K562 (cell line): ENCODE results near the gene CCL15. TPM values are rescaled to one million over a fixed set of nuclear protein-coding genes. Genes with fewer than 3 reads are reported as not detected.

Source experiments
- ATAC-seq: fragments of 200-7000 bp; cut with Tn5 transposase; 3 replicates; pipeline ENCODE4 v1.9.1; 2020; ENCODE audit warnings: moderate library complexity
- BruUV-seq: library from RNA; stranded (reverse); fragments of 400-500 nt; replicated peaks from 2 replicates; lab custom pipeline; 2021; lab: Mats Ljungman, UMichigan
- CTCF ChIA-PET: fragments of 300-600 bp; formaldehyde crosslinking; extraction: SDS; loops from one replicate; lab custom pipeline; 2021; ENCODE audit warnings: low intra/inter-chr PET ratio; lab: Yijun Ruan, JAX
- POLR2A ChIA-PET: fragments of 300-600, 350-650 bp; sonication (Branson Sonifier 250); formaldehyde crosslinking; extraction: SDS; loops from one replicate; lab custom pipeline; 2021; ENCODE audit warnings: antibody characterized with exemption, inconsistent platforms; lab: Yijun Ruan, JAX
- DNase-seq, 4 experiments: peaks; one replicate each; pipeline versions ENCODE4 v3.0.0 to v3.0.0-alpha.2; 2011 to 2018; ENCODE audit warnings: low spot score in 3 of 4, mixed read lengths in 3 of 4; ENCODE audit errors: extremely low read depth in 1 of 4
- FAIRE-seq: peaks from 2 replicates; lab custom pipeline; 2011; peaks lifted over from hg19 to GRCh38; lab: Jason Lieb, UNC
- H2AFZ ChIP-seq: 2 replicates; pipeline ENCODE4 v1.6.0; 2011; ENCODE audit warnings: low read depth, low read length, control low read depth, inconsistent platforms
- H3K27ac ChIP-seq: fragments of 200-600 bp; 3 replicates; pipeline ENCODE4 v1.8.0; 2011; ENCODE audit warnings: low read depth, mild to moderate bottlenecking, control low read depth, inconsistent platforms, low read length, moderate library complexity, mixed read lengths; ENCODE audit errors: extremely low read depth
- H3K27me3 ChIP-seq, 2 experiments: fragments of 300-600 bp in 1 of 2; 2 replicates in 1 of 2; 3 replicates in 1 of 2; pipeline versions ENCODE4 v1.6.0 to v1.8.0; 2011; ENCODE audit warnings: inconsistent platforms in 2 of 2, low read length in 2 of 2, mild to moderate bottlenecking in 1 of 2, mixed read lengths in 1 of 2, moderate library complexity in 1 of 2; ENCODE audit not compliant: control insufficient read depth in 2 of 2, insufficient read depth in 2 of 2
- H3K36me3 ChIP-seq: fragments of 300-600 bp; 3 replicates; pipeline ENCODE4 v1.8.0; 2011; ENCODE audit warnings: mild to moderate bottlenecking, low read length, inconsistent platforms; ENCODE audit not compliant: control insufficient read depth, insufficient read depth
- H3K4me1 ChIP-seq, 2 experiments: fragments of 200-600 bp in 1 of 2; replicated peaks in 1 of 2; 2 replicates in 1 of 2; 3 replicates in 1 of 2; pipeline versions ENCODE4 v1.5.1 to v1.8.0; 2011; ENCODE audit warnings: inconsistent platforms in 2 of 2, low read length in 2 of 2, mild to moderate bottlenecking in 1 of 2, mixed read lengths in 1 of 2, moderate library complexity in 1 of 2; ENCODE audit not compliant: control insufficient read depth in 2 of 2, insufficient read depth in 2 of 2
- H3K4me2 ChIP-seq: 2 replicates; pipeline ENCODE4 v1.6.1; 2011; ENCODE audit warnings: low read length, control low read depth, inconsistent platforms, mixed read lengths; ENCODE audit not compliant: insufficient read depth
- H3K4me3 ChIP-seq: fragments of 200-600 bp; sonication (generic), shearing (Covaris generic); 2 replicates; pipeline ENCODE4 v1.5.1; 2016; ENCODE audit warnings: control low read depth, inconsistent platforms
- H3K79me2 ChIP-seq: fragments of 200-600 bp; 3 replicates; pipeline ENCODE4 v1.8.0; 2011; ENCODE audit warnings: low read length, inconsistent platforms; ENCODE audit not compliant: control insufficient read depth, insufficient read depth
- H3K9ac ChIP-seq, 2 experiments: 2 replicates each; pipeline versions ENCODE4 v1.6.0 to v1.6.1; 2011; ENCODE audit warnings: low read depth in 2 of 2, low read length in 2 of 2, control low read depth in 1 of 2, inconsistent platforms in 1 of 2, mild to moderate bottlenecking in 1 of 2, mixed read lengths in 1 of 2; ENCODE audit not compliant: insufficient read depth in 1 of 2
- H3K9me1 ChIP-seq: one replicate; pipeline ENCODE4 v1.6.0; 2011; ENCODE audit warnings: inconsistent platforms, mild to moderate bottlenecking, low read length, moderate library complexity; ENCODE audit not compliant: control insufficient read depth, insufficient read depth
- H3K9me3 ChIP-seq: replicated peaks from 2 replicates; pipeline ENCODE4 v1.5.1; 2011; ENCODE audit warnings: low read depth, low read length, inconsistent platforms; ENCODE audit not compliant: control insufficient read depth, insufficient read depth
- H4K20me1 ChIP-seq: replicated peaks from 2 replicates; pipeline ENCODE4 v1.6.1; 2011; ENCODE audit warnings: low read length, inconsistent platforms, mixed read lengths; ENCODE audit not compliant: control insufficient read depth, insufficient read depth
- DLX4 ChIP-seq: fragments of 250-450 bp; sonication (Bioruptor Pico); IDR thresholded peaks from 2 replicates; pipeline ENCODE4 v1.6.1; 2021; ENCODE audit warnings: mild to moderate bottlenecking
- GTF2F1 ChIP-seq: IDR thresholded peaks from 2 replicates; pipeline ENCODE4 v1.6.1; 2011; ENCODE audit warnings: low read depth, low read length, improper control_type of control experiment
- KAT7 ChIP-seq: sonication (generic); formaldehyde crosslinking; IDR thresholded peaks from 2 replicates; pipeline ENCODE4 v1.8.0; 2022; ENCODE audit warnings: missing genetic modification reagents, mild to moderate bottlenecking, borderline replicate concordance
- MED1 ChIP-seq: sonication (generic); formaldehyde crosslinking; IDR thresholded peaks from 2 replicates; pipeline ENCODE4 v1.8.1; 2023; ENCODE audit warnings: missing genetic modification reagents, borderline replicate concordance
- NFIX ChIP-seq: fragments of 250-450 bp; sonication (Bioruptor Pico); IDR thresholded peaks from 2 replicates; pipeline ENCODE4 v1.4.0; 2020; ENCODE audit warnings: low read depth, mild to moderate bottlenecking, moderate library complexity
- POLR2H ChIP-seq: IDR thresholded peaks from 2 replicates; pipeline ENCODE4 v1.6.1; 2016; ENCODE audit warnings: missing genetic modification characterization, low read depth, mild to moderate bottlenecking, control low read depth, missing compliant biosample characterization, moderate library complexity
- THRA ChIP-seq: fragments of 450-650 bp; IDR thresholded peaks from 2 replicates; pipeline ENCODE4 v1.6.1; 2017; ENCODE audit warnings: mild to moderate bottlenecking, moderate library complexity
- ZNF668 ChIP-seq: fragments of 250-450 bp; sonication (Bioruptor Pico); IDR thresholded peaks from 2 replicates; pipeline ENCODE4 v1.8.0; 2022; ENCODE audit warnings: mild to moderate bottlenecking, inconsistent platforms
- WGBS: fragments of 100-300 bp; shearing (Covaris generic); methylation state at CpG from one replicate; pipeline ENCODE4 v1.1.6; 2016; ENCODE audit warnings: low coverage, mixed read lengths; ENCODE audit not compliant: insufficient coverage; ENCODE audit errors: missing lambda C conversion rate; 5-methylcytosine and 5-hydroxymethylcytosine counted together
- in situ Hi-C: fragments of 300-500 bp; cut with MboI; formaldehyde crosslinking; loops from 4 replicates; pipeline ENCODE4 v1.15.0; 2018; ENCODE audit warnings: inconsistent platforms, mixed read lengths
- intact Hi-C: fragments of 100-400 bp; cut with micrococcal nuclease; formaldehyde crosslinking; loops from 2 replicates; pipeline ENCODE4 v1.14.2; 2022
- polyA plus RNA-seq, 8 experiments: library from polyadenylated mRNA; depleted of rRNA in 4 of 8; stranded (reverse) in 5 of 8; unstranded in 3 of 8; fragments of >200 nt; fragmentation: Nextera tagmentation in 2 of 8; fragmentation: Illumina TruSeq in 1 of 8; extraction: Ambion mirVana in 2 of 8; extraction: Trizol in 1 of 8; gene quantifications; 2 replicates each; pipeline versions ENCODE4 v1.2.1 to v1.2.3, GENCODE V29; 2011 to 2014; ENCODE audit warnings: inconsistent platforms in 1 of 8, missing spikeins in 1 of 8
- total RNA-seq, 7 experiments: library from RNA; depleted of rRNA in 6 of 7; stranded (reverse); fragments of >200 nt in 6 of 7; fragmentation: Illumina TruSeq in 2 of 7; extraction: Trizol in 2 of 7; gene quantifications; 2 replicates each; pipeline versions ENCODE4 v1.2.1 to v1.2.3, GENCODE V29; 2011 to 2021; ENCODE audit warnings: low replicate concordance in 1 of 7

Gene CCL15
- total and polyA plus RNA-seq, 9 of the 15 experiments (the other 6 are each of a cell fraction or from before 2014, with no cell fraction given) = not detected

GRCh38 chr17:36027761-36028160, 26.4 kb upstream of the CCL15 start:
- intact Hi-C loops (no loop called here), in situ Hi-C loops (no loop called here)
- H2AFZ ChIP-seq = no peak overlapping the region
- H3K79me2 ChIP-seq = no peaks in the 10 kb centered on the region
- no peaks in the 10 kb centered on the region for H3K36me3 ChIP-seq
- BruUV-seq = no TSS peak
- H3K27ac ChIP-seq = no peak overlapping the region
- no peak overlapping the region for H3K4me3 ChIP-seq
- TF ChIP-seq GTF2F1 = no peak
- no peak for TF ChIP-seq NFIX
- TF ChIP-seq ZNF668 (CRISPR knock-in tag) = no peak
- TF ChIP-seq DLX4 (CRISPR knock-in tag) = no peak
- TF ChIP-seq POLR2H (tag) = no peak
- no peak for TF ChIP-seq KAT7
- no peak for TF ChIP-seq MED1 (CRISPR knock-in tag)
- no peak for TF ChIP-seq THRA
- H3K27me3 ChIP-seq = peaks cover 3 to 5% of the 10 kb centered on the region in 2 experiments; a peak in 3 of 5 replicates
- no peak overlapping the region for H3K4me2 ChIP-seq
- POLR2A ChIA-PET = interaction anchor here (0.6 kb wide), 1 partner anchor 18 kb away, joined by 3 read pairs; no protein-coding TSS in a partner anchor
- DNase-seq (no peak), ATAC-seq (no peak), FAIRE-seq (no peak)
- no peak overlapping the region for H3K9ac ChIP-seq
- no peaks in the 10 kb centered on the region for H3K4me1 ChIP-seq
- H3K9me1 ChIP-seq = no peaks in the 10 kb centered on the region
- 6% methylated on average over 4 of the region's 4 CpGs for WGBS
- no peaks in the 10 kb centered on the region for H4K20me1 ChIP-seq
- CTCF ChIA-PET = no interaction called here
- H3K9me3 ChIP-seq = no peaks in the 10 kb centered on the region
